ENCODE results near the gene CHRD.

Gene CHRD

GRCh38 chr3:184352149-184352785 is 27.6 kb upstream of the CHRD start:
- CTCF ChIA-PET: interaction anchor here (1.1 to 1.4 kb wide), 3 partner anchors 8 to 189 kb away, joined by 3 read pairs; partner anchors contain the start of genes CLCN2 and POLR2H

GRCh38 chr3:184352897-184353545 is 26.8 kb upstream of the CHRD start:
- CTCF ChIA-PET: interaction anchor here (0.9 to 2.8 kb wide), 10 partner anchors 9 to 204 kb away, joined by 3 to 15 read pairs (median 3); partner anchors contain the start of genes CLCN2, FAM131A and POLR2H
- H3K4me3 Mint-ChIP-seq: no peak overlapping the region
- peaks cover under 1% of the 10 kb centered on the region for H3K27me3 Mint-ChIP-seq
- H3K27ac Mint-ChIP-seq: no peak overlapping the region
- H3K36me3 Mint-ChIP-seq: no peaks in the 10 kb centered on the region
- H3K4me1 Mint-ChIP-seq: no peaks in the 10 kb centered on the region
- no peak for DNase-seq
- H3K9me3 Mint-ChIP-seq: no peaks in the 10 kb centered on the region

More at GRCh38 chr3:184352149-184352785, 27.6 kb upstream of the CHRD start:
- no peak overlapping the region for H3K4me3 Mint-ChIP-seq
- DNase-seq: no peak
- H3K4me1 Mint-ChIP-seq: no peaks in the 10 kb centered on the region
- H3K9me3 Mint-ChIP-seq: no peaks in the 10 kb centered on the region
- no peaks in the 10 kb centered on the region for H3K27me3 Mint-ChIP-seq
- H3K27ac Mint-ChIP-seq: no peak overlapping the region
- no peaks in the 10 kb centered on the region for H3K36me3 Mint-ChIP-seq

GRCh38 chr3:184353546-184353941 is 26.3 kb upstream of the CHRD start:
- H3K4me1 Mint-ChIP-seq: no peaks in the 10 kb centered on the region
- DNase-seq: no peak
- H3K27ac Mint-ChIP-seq: no peak overlapping the region
- CTCF ChIA-PET: interaction anchor here (0.6 to 2.8 kb wide), 15 partner anchors 8 to 204 kb away, joined by 3 to 15 read pairs (median 3); partner anchors contain the start of gene FAM131A
- H3K9me3 Mint-ChIP-seq: no peaks in the 10 kb centered on the region
- H3K27me3 Mint-ChIP-seq: peaks cover 6% of the 10 kb centered on the region
- H3K4me3 Mint-ChIP-seq: no peak overlapping the region
- H3K36me3 Mint-ChIP-seq: no peaks in the 10 kb centered on the region

GRCh38 chr3:184354121-184354728 is 25.6 kb upstream of the CHRD start:
- Mint-ChIP-seq H3K27me3 (peaks cover 12% of the 10 kb centered on the region), H3K27ac (no peak overlapping the region), H3K36me3 (no peaks in the 10 kb centered on the region), H3K4me3 (no peak overlapping the region), H3K9me3 (no peaks in the 10 kb centered on the region), H3K4me1 (no peaks in the 10 kb centered on the region)
- CTCF ChIA-PET: interaction anchor here (0.6 to 2.8 kb wide), 16 partner anchors 9 to 203 kb away, joined by 3 to 15 read pairs (median 4); partner anchors contain the start of gene FAM131A
- DNase-seq: peak; percentile 72

GRCh38 chr3:184354754-184355153 is 25.1 kb upstream of the CHRD start:
- no peaks in the 10 kb centered on the region for H3K9me3 Mint-ChIP-seq
- no peaks in the 10 kb centered on the region for H3K36me3 Mint-ChIP-seq
- no peak overlapping the region for H3K27ac Mint-ChIP-seq
- no peak overlapping the region for H3K4me3 Mint-ChIP-seq
- DNase-seq: no peak
- no peaks in the 10 kb centered on the region for H3K4me1 Mint-ChIP-seq
- CTCF ChIA-PET: interaction anchor here (0.9 to 2.8 kb wide), 6 partner anchors 8 to 196 kb away, joined by 3 to 15 read pairs (median 4); partner anchors contain the start of gene FAM131A
- H3K27me3 Mint-ChIP-seq: peaks cover 15% of the 10 kb centered on the region

- peaks cover 22% of the 10 kb centered on the region for H3K27me3 Mint-ChIP-seq
- H3K4me3 Mint-ChIP-seq: no peak overlapping the region
- H3K27ac Mint-ChIP-seq: no peak overlapping the region
- no peaks in the 10 kb centered on the region for H3K36me3 Mint-ChIP-seq
- CTCF ChIA-PET: interaction anchor here (0.9 to 2.8 kb wide), 5 partner anchors 9 to 195 kb away, joined by 3 to 15 read pairs (median 4); no protein-coding TSS in a partner anchor
- no peaks in the 10 kb centered on the region for H3K9me3 Mint-ChIP-seq
- DNase-seq: no peak
- peaks cover 5% of the 10 kb centered on the region for H3K4me1 Mint-ChIP-seq
Measured at GRCh38 chr3:184355261-184356040, 24.4 kb upstream of the CHRD start.

- CTCF ChIA-PET: no interaction called here
- H3K27ac Mint-ChIP-seq: no peak overlapping the region
- no peak for DNase-seq
- H3K27me3 Mint-ChIP-seq: peaks cover 29% of the 10 kb centered on the region
- H3K4me3 Mint-ChIP-seq: no peak overlapping the region
- H3K9me3 Mint-ChIP-seq: no peaks in the 10 kb centered on the region
- no peaks in the 10 kb centered on the region for H3K36me3 Mint-ChIP-seq
- H3K4me1 Mint-ChIP-seq: peaks cover 11% of the 10 kb centered on the region
Measured at GRCh38 chr3:184357248-184358123, 22.4 kb upstream of the CHRD start.

- no peak for DNase-seq
- CTCF ChIA-PET: no interaction called here
- no peak overlapping the region for H3K27ac Mint-ChIP-seq
- no peak overlapping the region for H3K4me3 Mint-ChIP-seq
- no peaks in the 10 kb centered on the region for H3K9me3 Mint-ChIP-seq
- H3K27me3 Mint-ChIP-seq: peaks cover 29% of the 10 kb centered on the region
- H3K4me1 Mint-ChIP-seq: peaks cover 11% of the 10 kb centered on the region
- H3K36me3 Mint-ChIP-seq: peaks cover under 1% of the 10 kb centered on the region
Measured at GRCh38 chr3:184358124-184358767, 21.6 kb upstream of the CHRD start.

GRCh38 chr3:184358921-184359350 is 20.9 kb upstream of the CHRD start:
- Mint-ChIP-seq H3K27me3 (peaks cover 29% of the 10 kb centered on the region), H3K4me3 (no peak overlapping the region), H3K27ac (no peak overlapping the region), H3K4me1 (peaks cover 12% of the 10 kb centered on the region), H3K9me3 (no peaks in the 10 kb centered on the region), H3K36me3 (peaks cover 5% of the 10 kb centered on the region)
- CTCF ChIA-PET: no interaction called here
- DNase-seq: no peak

GRCh38 chr3:184359610-184360009 is 20.2 kb upstream of the CHRD start:
- Mint-ChIP-seq H3K4me3 (peak overlapping the region; percentile 71), H3K27ac (no peak overlapping the region), H3K27me3 (peaks cover 29% of the 10 kb centered on the region), H3K4me1 (peaks cover 19% of the 10 kb centered on the region), H3K9me3 (no peaks in the 10 kb centered on the region), H3K36me3 (peaks cover 8% of the 10 kb centered on the region)
- CTCF ChIA-PET: no interaction called here
- DNase-seq: no peak

- H3K36me3 Mint-ChIP-seq: peaks cover 15% of the 10 kb centered on the region
- peaks cover 29% of the 10 kb centered on the region for H3K27me3 Mint-ChIP-seq
- H3K4me3 Mint-ChIP-seq: peak overlapping the region; percentile 71
- CTCF ChIA-PET: interaction anchor here (1.3 to 2.0 kb wide), 2 partner anchors 8 to 11 kb away, joined by 3 to 6 read pairs; no protein-coding TSS in a partner anchor
- no peaks in the 10 kb centered on the region for H3K9me3 Mint-ChIP-seq
- peaks cover 26% of the 10 kb centered on the region for H3K4me1 Mint-ChIP-seq
- DNase-seq: no peak
- peak overlapping the region; percentile 58 for H3K27ac Mint-ChIP-seq
Measured at GRCh38 chr3:184360070-184360928, 19.6 kb upstream of the CHRD start.

GRCh38 chr3:184360929-184361531 is 18.8 kb upstream of the CHRD start:
- no peaks in the 10 kb centered on the region for H3K9me3 Mint-ChIP-seq
- H3K27me3 Mint-ChIP-seq: peaks cover 29% of the 10 kb centered on the region
- H3K4me1 Mint-ChIP-seq: peaks cover 29% of the 10 kb centered on the region
- peak overlapping the region; percentile 58 for H3K27ac Mint-ChIP-seq
- CTCF ChIA-PET: interaction anchor here (1.1 to 2.0 kb wide), 3 partner anchors 9 to 11 kb away, joined by 3 to 6 read pairs (median 3); no protein-coding TSS in a partner anchor
- peaks cover 19% of the 10 kb centered on the region for H3K36me3 Mint-ChIP-seq
- no peak for DNase-seq
- peak overlapping the region; percentile 71 for H3K4me3 Mint-ChIP-seq

All from activated naive CD4-positive, alpha-beta T cell treated with anti-CD3 and anti-CD28 coated beads, Interleukin-2, amount 10 ng/mL, durations not matched to agents 7 days and 5 days (primary cell).